Gastroesophageal sphincter (tissue), 3 donors: Measurements from ENCODE around the gene ONECUT1.

Experiments used
- CTCF ChIP-seq, 4 experiments: fragments of 200-600 bp in 2 of 4; fragments of 450-650 bp in 2 of 4; sonication (generic) in 1 of 4; IDR thresholded peaks; one replicate each; pipeline ENCODE4 v1.5.1; 2017 to 2019; ENCODE audit warnings: antibody characterized with exemption in 4 of 4, mild to moderate bottlenecking in 2 of 4, moderate library complexity in 2 of 4
- EP300 ChIP-seq: sonication (generic); formaldehyde crosslinking; IDR thresholded peaks from one replicate; pipeline ENCODE4 v1.6.1; 2017; ENCODE audit warnings: antibody characterized with exemption, mild to moderate bottlenecking
- POLR2A ChIP-seq, 2 donors: fragments of 450-650 bp; IDR thresholded peaks; one replicate each; pipeline ENCODE4 v1.6.1; 2017; ENCODE audit warnings: antibody characterized with exemption in 2 of 2, mild to moderate bottlenecking in 2 of 2, moderate library complexity in 1 of 2
- POLR2AphosphoS5 ChIP-seq: sonication (generic); formaldehyde crosslinking; IDR thresholded peaks from one replicate; pipeline ENCODE4 v1.6.1; 2017; ENCODE audit warnings: antibody characterized with exemption

- TF ChIP-seq POLR2A (IDR thresholded peaks at IDR 0.05) (no peak), CTCF (IDR thresholded peaks at IDR 0.05) (no peak), EP300 (no peak), POLR2AphosphoS5 (no peak)
Measured at GRCh38 chr15:52782514-52782913, 7.6 kb downstream of the ONECUT1 start.
